Fibroblast of lung (primary cell): Measurements from ENCODE around the gene BCKDK. TPM values are rescaled to one million over a fixed set of nuclear protein-coding genes. Genes with fewer than 3 reads are reported as not detected.

Experiments
- DNase-seq, 2 donors: peaks; one replicate each; pipeline versions ENCODE4 v3.0.0 to v3.0.0-alpha.2; 2010; ENCODE audit warnings: low read depth in 2 of 2
- H2AFZ ChIP-seq: 2 replicates; pipeline ENCODE4 v1.5.1; 2012; ENCODE audit warnings: low read length, control low read depth, inconsistent platforms
- H3K27ac ChIP-seq: 2 replicates; pipeline ENCODE4 v1.5.1; 2011; ENCODE audit warnings: low read length, control low read depth; ENCODE audit not compliant: insufficient read depth
- H3K27me3 ChIP-seq: 2 replicates; pipeline ENCODE4 v1.5.1; 2011; ENCODE audit warnings: mild to moderate bottlenecking, low read length; ENCODE audit not compliant: control insufficient read depth, insufficient read depth
- H3K36me3 ChIP-seq: 2 replicates; pipeline ENCODE4 v1.5.1; 2011; ENCODE audit warnings: low read length; ENCODE audit not compliant: control insufficient read depth, insufficient read depth
- H3K4me1 ChIP-seq: 2 replicates; pipeline ENCODE4 v1.5.1; 2011; ENCODE audit warnings: low read length; ENCODE audit not compliant: control insufficient read depth, insufficient read depth; ENCODE audit errors: extremely low read depth
- H3K4me2 ChIP-seq: 2 replicates; pipeline ENCODE4 v1.5.1; 2011; ENCODE audit warnings: low read length, control low read depth; ENCODE audit not compliant: insufficient read depth; ENCODE audit errors: extremely low read depth
- H3K4me3 ChIP-seq, 4 experiments: fragments of 200-600 bp in 1 of 4; sonication (generic) in 1 of 4; replicated peaks in 1 of 4; 2 replicates each; pipeline ENCODE4 v1.5.1; 2011 to 2016; ENCODE audit warnings: low read length in 4 of 4, low read depth in 3 of 4, mild to moderate bottlenecking in 3 of 4, control low read depth in 2 of 4, inconsistent platforms in 1 of 4, mixed read lengths in 1 of 4; ENCODE audit not compliant: insufficient read depth in 1 of 4; ENCODE audit errors: control extremely low read depth in 1 of 4
- H3K79me2 ChIP-seq: 2 replicates; pipeline ENCODE4 v1.5.1; 2012; ENCODE audit warnings: mild to moderate bottlenecking, low read length, inconsistent platforms; ENCODE audit not compliant: control insufficient read depth, insufficient read depth
- H3K9ac ChIP-seq: 2 replicates; pipeline ENCODE4 v1.5.1; 2011; ENCODE audit warnings: mild to moderate bottlenecking, low read length, control low read depth; ENCODE audit not compliant: insufficient read depth
- H3K9me3 ChIP-seq: 2 replicates; pipeline ENCODE4 v1.5.1; 2012; ENCODE audit warnings: low read depth, low read length; ENCODE audit not compliant: control insufficient read depth, insufficient read depth
- H4K20me1 ChIP-seq: 2 replicates; pipeline ENCODE4 v1.5.1; 2011; ENCODE audit warnings: low read length; ENCODE audit not compliant: control insufficient read depth, insufficient read depth; ENCODE audit errors: extremely low read depth
- CTCF ChIP-seq, 2 donors: IDR thresholded peaks in 1 of 2; conservative IDR thresholded peaks in 1 of 2; 1 replicate in 1 of 2; 2 replicates in 1 of 2; pipeline ENCODE4 v1.5.1; 2011 to 2012; ENCODE audit warnings: low read length in 2 of 2, control low read depth in 1 of 2, inconsistent platforms in 1 of 2, low read depth in 1 of 2, mild to moderate bottlenecking in 1 of 2
- EZH2 ChIP-seq: IDR thresholded peaks from 2 replicates; pipeline ENCODE4 v1.5.1; 2012; ENCODE audit warnings: low read length, control low read depth, mild to moderate bottlenecking; ENCODE audit errors: missing control alignments
- polyA plus RNA-seq, 2 donors: library from polyadenylated mRNA; depleted of rRNA in 1 of 2; stranded (reverse) in 1 of 2; unstranded in 1 of 2; fragments of >200 nt; gene quantifications; 2 replicates each; pipeline ENCODE4 v1.2.1, GENCODE V29; 2011 to 2012; ENCODE audit warnings: missing spikeins in 1 of 2
- total RNA-seq: library from RNA; depleted of rRNA; stranded (reverse); fragments of >200 nt; gene quantifications from 2 replicates; pipeline ENCODE4 v1.2.1, GENCODE V29; 2014

Gene BCKDK
- total and polyA plus RNA-seq, 2 donors (not counting 1 experiment from before 2014, with no cell fraction given), result 18.5 to 34.8 TPM

GRCh38 chr16:31127182-31127581, 19.0 kb downstream of the BCKDK start:
- H2AFZ ChIP-seq, result no peak overlapping the region
- peaks cover 4% of the 10 kb centered on the region for H3K36me3 ChIP-seq
- no peak overlapping the region for H3K27ac ChIP-seq
- H3K79me2 ChIP-seq, result no peaks in the 10 kb centered on the region
- no peak for TF ChIP-seq EZH2
- no peak for TF ChIP-seq CTCF (conservative IDR thresholded peaks at IDR 0.05 in 1 of 2, IDR thresholded peaks at IDR 0.05 in 1 of 2; ENCODE audit: low read depth in 1 of 2, low read length in 2 of 2)
- no peak overlapping the region for H3K4me2 ChIP-seq
- no peaks in the 10 kb centered on the region for H3K9me3 ChIP-seq
- no peaks in the 10 kb centered on the region for H3K27me3 ChIP-seq
- no peak for DNase-seq
- H4K20me1 ChIP-seq, result no peaks in the 10 kb centered on the region
- no peaks in the 10 kb centered on the region for H3K4me1 ChIP-seq
- H3K9ac ChIP-seq, result no peak overlapping the region
- no peak overlapping the region for H3K4me3 ChIP-seq

DNA sequence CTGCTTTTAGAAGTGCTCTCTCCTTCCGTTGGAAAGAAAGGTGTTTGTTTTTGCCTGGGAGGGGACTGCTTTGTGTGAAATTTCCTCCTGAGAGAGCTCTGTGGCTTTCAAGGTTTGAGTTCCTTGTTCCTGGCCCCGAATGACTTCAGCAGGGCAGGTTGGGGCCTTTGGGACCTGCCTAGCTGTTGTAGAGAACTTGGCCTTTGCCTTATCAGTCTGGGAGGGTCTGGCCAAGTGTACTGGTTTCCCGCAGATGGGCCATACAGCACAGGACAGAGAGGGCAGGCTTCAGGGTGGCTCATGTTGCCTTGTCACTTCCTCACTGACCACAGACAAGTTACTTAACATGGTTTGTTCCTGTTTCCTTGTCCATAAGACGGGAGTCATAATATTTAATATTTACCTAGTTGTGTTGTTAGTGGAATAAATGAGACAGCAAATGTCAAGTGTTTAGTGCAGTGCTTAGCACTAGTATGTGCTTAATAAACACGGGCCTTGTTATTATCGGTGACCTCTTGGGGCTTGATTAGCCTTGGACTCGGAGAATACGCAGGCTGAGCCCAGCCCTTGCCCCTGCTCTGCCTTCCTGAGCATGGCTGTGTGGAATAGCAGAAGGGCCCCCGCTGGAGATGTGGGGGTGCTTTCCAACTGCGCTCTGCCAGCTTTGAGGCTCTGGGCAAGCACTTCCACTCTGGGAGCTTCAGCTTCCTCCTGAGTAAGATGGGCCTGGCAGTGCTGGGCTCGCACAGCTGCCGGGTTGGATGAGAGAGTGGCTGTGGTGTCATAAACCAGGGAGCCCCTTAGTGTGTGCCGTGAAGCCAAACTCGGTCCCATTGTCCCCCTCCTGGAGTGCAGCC, 20.8 kb downstream of the BCKDK start:
- DNase-seq, result no peak
- Histone ChIP-seq H4K20me1 (no peaks in the 10 kb centered on the region), H3K9me3 (no peaks in the 10 kb centered on the region), H3K4me2 (no peak overlapping the region), H3K4me1 (no peaks in the 10 kb centered on the region), H3K4me3 (no peak overlapping the region), H2AFZ (no peak overlapping the region), H3K27me3 (no peaks in the 10 kb centered on the region), H3K79me2 (no peaks in the 10 kb centered on the region), H3K36me3 (peaks cover 5% of the 10 kb centered on the region), H3K9ac (no peak overlapping the region), H3K27ac (no peak overlapping the region)
- no peak for TF ChIP-seq CTCF (conservative IDR thresholded peaks at IDR 0.05 in 1 of 2, IDR thresholded peaks at IDR 0.05 in 1 of 2; ENCODE audit: low read depth in 1 of 2, low read length in 2 of 2)

GRCh38 chr16:31129568-31130335, 21.6 kb downstream of the BCKDK start:
- no peaks in the 10 kb centered on the region for H3K9me3 ChIP-seq
- peak in 1 of 2 donors; percentile 51 for DNase-seq
- no peak overlapping the region for H3K4me3 ChIP-seq
- TF ChIP-seq EZH2 (no peak), CTCF (conservative IDR thresholded peaks at IDR 0.05 in 1 of 2, IDR thresholded peaks at IDR 0.05 in 1 of 2; ENCODE audit: low read depth in 1 of 2, low read length in 2 of 2) (no peak)
- no peak overlapping the region for H3K9ac ChIP-seq
- no peaks in the 10 kb centered on the region for H4K20me1 ChIP-seq
- H3K79me2 ChIP-seq, result no peaks in the 10 kb centered on the region
- no peaks in the 10 kb centered on the region for H3K4me1 ChIP-seq
- H3K4me2 ChIP-seq, result no peak overlapping the region
- no peaks in the 10 kb centered on the region for H3K27me3 ChIP-seq
- H2AFZ ChIP-seq, result no peak overlapping the region
- no peak overlapping the region for H3K27ac ChIP-seq
- peaks cover 5% of the 10 kb centered on the region for H3K36me3 ChIP-seq
